HepG2 (cell line): ENCODE data around the gene SRC. TPM values are rescaled to one million over a fixed set of nuclear protein-coding genes. Genes with fewer than 3 reads are reported as not detected.

Source experiments
- ATF7 ChIP-seq, 2 experiments: fragments of 450-650 bp in 1 of 2; sonication (generic) in 1 of 2; formaldehyde crosslinking in 1 of 2; IDR thresholded peaks; 2 replicates each; pipeline versions ENCODE4 v1.4.0 to v1.6.1; 2016 to 2020; ENCODE audit warnings: antibody characterized with exemption in 1 of 2, mild to moderate bottlenecking in 1 of 2, missing genetic modification reagents in 1 of 2
- CHD2 ChIP-seq: IDR thresholded peaks from 2 replicates; pipeline ENCODE4 v1.6.1; 2011; ENCODE audit warnings: low read depth, low read length, improper control_type of control experiment
- FIP1L1 ChIP-seq: fragments of 200-400 bp; formaldehyde crosslinking; IDR thresholded peaks from 2 replicates; pipeline ENCODE4 v1.6.1; 2018; ENCODE audit warnings: low read depth, mild to moderate bottlenecking, low read length, moderate library complexity, borderline replicate concordance; ENCODE audit not compliant: insufficient read depth
- FOSL1 ChIP-seq: sonication (generic); formaldehyde crosslinking; IDR thresholded peaks from 2 replicates; pipeline ENCODE4 v1.9.0; 2021; ENCODE audit warnings: missing genetic modification reagents, borderline replicate concordance
- FOXC1 ChIP-seq: sonication (generic); formaldehyde crosslinking; IDR thresholded peaks from 2 replicates; pipeline ENCODE4 v1.8.0; 2022; ENCODE audit warnings: mild to moderate bottlenecking, missing genetic modification reagents, borderline replicate concordance
- HOXA3 ChIP-seq: sonication (generic); formaldehyde crosslinking; IDR thresholded peaks from 2 replicates; pipeline ENCODE4 v1.5.0; 2020; ENCODE audit warnings: missing genetic modification reagents
- IRF1 ChIP-seq: sonication (generic); formaldehyde crosslinking; IDR thresholded peaks from 2 replicates; pipeline ENCODE4 v1.4.0; 2020; ENCODE audit warnings: low read depth, mild to moderate bottlenecking, missing genetic modification reagents
- KDM4B ChIP-seq: sonication (generic); formaldehyde crosslinking; IDR thresholded peaks from 2 replicates; pipeline ENCODE4 v1.4.0; 2020; ENCODE audit warnings: missing genetic modification reagents
- MNT ChIP-seq: fragments of 450-650 bp; IDR thresholded peaks from 2 replicates; pipeline ENCODE4 v1.6.1; 2016
- MTF2 ChIP-seq: sonication (generic); formaldehyde crosslinking; IDR thresholded peaks from 2 replicates; pipeline ENCODE4 v1.5.0; 2020; ENCODE audit warnings: missing genetic modification reagents, borderline replicate concordance
- MXD1 ChIP-seq: sonication (generic); formaldehyde crosslinking; IDR thresholded peaks from 2 replicates; pipeline ENCODE4 v1.4.0; 2020; ENCODE audit warnings: mild to moderate bottlenecking, missing genetic modification reagents
- RAD21 ChIP-seq: fragments of 450-650 bp; formaldehyde crosslinking; IDR thresholded peaks from 2 replicates; pipeline ENCODE4 v1.5.0; 2020; ENCODE audit warnings: mild to moderate bottlenecking
- RBM39 ChIP-seq: fragments of 200-400 bp; formaldehyde crosslinking; IDR thresholded peaks from one replicate; pipeline ENCODE4 v1.6.1; 2018; ENCODE audit warnings: antibody characterized with exemption, mild to moderate bottlenecking, low read depth, low read length; ENCODE audit not compliant: poor library complexity, severe bottlenecking
- RELA ChIP-seq: sonication (generic); formaldehyde crosslinking; IDR thresholded peaks from 2 replicates; pipeline ENCODE4 v1.4.0; 2020; ENCODE audit warnings: missing genetic modification reagents
- RNF2 ChIP-seq: fragments of 450-650 bp; conservative IDR thresholded peaks from 2 replicates; pipeline ENCODE4 v1.6.1; 2016; ENCODE audit warnings: low read depth
- SP5 ChIP-seq: IDR thresholded peaks from 2 replicates; pipeline ENCODE4 v1.6.1; 2016; ENCODE audit warnings: low read depth, borderline replicate concordance
- SRY ChIP-seq: sonication (generic); formaldehyde crosslinking; IDR thresholded peaks from 2 replicates; pipeline ENCODE4 v1.8.0; 2022; ENCODE audit warnings: mild to moderate bottlenecking, missing genetic modification reagents
- TBX2 ChIP-seq: sonication (generic); formaldehyde crosslinking; IDR thresholded peaks from 2 replicates; pipeline ENCODE4 v1.5.0; 2020; ENCODE audit warnings: missing genetic modification reagents, mild to moderate bottlenecking, borderline replicate concordance
- TEAD3 ChIP-seq: optimal IDR thresholded peaks from 2 replicates; pipeline ENCODE3; 2016; ENCODE audit warnings: borderline replicate concordance
- ZBTB38 ChIP-seq: sonication (generic); formaldehyde crosslinking; IDR thresholded peaks from 2 replicates; pipeline ENCODE4 v1.5.1; 2020; ENCODE audit warnings: mild to moderate bottlenecking, missing genetic modification reagents
- ZFP62 ChIP-seq: sonication (generic); formaldehyde crosslinking; IDR thresholded peaks from 2 replicates; pipeline ENCODE4 v1.4.0; 2020; ENCODE audit warnings: missing genetic modification reagents
- ZMAT3 ChIP-seq: sonication (generic); formaldehyde crosslinking; conservative IDR thresholded peaks from 2 replicates; pipeline ENCODE4 v1.7.0; 2021; ENCODE audit warnings: missing genetic modification reagents
- ZMYM2 ChIP-seq: sonication (generic); formaldehyde crosslinking; IDR thresholded peaks from 2 replicates; pipeline ENCODE4 v1.8.0; 2022; ENCODE audit warnings: mild to moderate bottlenecking, missing genetic modification reagents
- ZNF256 ChIP-seq: sonication (generic); formaldehyde crosslinking; conservative IDR thresholded peaks from 2 replicates; pipeline ENCODE4 v1.4.0; 2020; ENCODE audit warnings: missing genetic modification reagents
- ZNF460 ChIP-seq: sonication (generic); formaldehyde crosslinking; IDR thresholded peaks from 2 replicates; pipeline ENCODE4 v1.5.1; 2020; ENCODE audit warnings: missing genetic modification reagents, mild to moderate bottlenecking, borderline replicate concordance
- ZNF496 ChIP-seq: sonication (generic); formaldehyde crosslinking; IDR thresholded peaks from 2 replicates; pipeline ENCODE4 v1.8.1; 2023; ENCODE audit warnings: mild to moderate bottlenecking, moderate library complexity, missing genetic modification reagents; ENCODE audit not compliant: insufficient replicate concordance
- ZNF674 ChIP-seq: sonication (generic); formaldehyde crosslinking; IDR thresholded peaks from 2 replicates; pipeline ENCODE4 v1.5.0; 2020; ENCODE audit warnings: low read depth, mild to moderate bottlenecking, missing genetic modification reagents
- ZNF678 ChIP-seq: sonication (generic); formaldehyde crosslinking; IDR thresholded peaks from 2 replicates; pipeline ENCODE4 v1.4.0; 2020; ENCODE audit warnings: mild to moderate bottlenecking, missing genetic modification reagents
- ZNF709 ChIP-seq: sonication (generic); formaldehyde crosslinking; IDR thresholded peaks from 2 replicates; pipeline ENCODE4 v1.5.0; 2020; ENCODE audit warnings: mild to moderate bottlenecking, missing genetic modification reagents
- ZNF850 ChIP-seq: sonication (generic); formaldehyde crosslinking; conservative IDR thresholded peaks from 2 replicates; pipeline ENCODE4 v1.9.0; 2021; ENCODE audit warnings: mild to moderate bottlenecking, missing genetic modification reagents
- polyA plus RNA-seq, 8 experiments: library from polyadenylated mRNA; depleted of rRNA in 3 of 8; stranded (reverse) in 7 of 8; unstranded in 1 of 8; fragments of >200 nt; fragmentation: Illumina TruSeq in 4 of 8; extraction: Trizol in 4 of 8; gene quantifications; 2 replicates each; pipeline versions ENCODE4 v1.2.1 to v1.2.3, GENCODE V29; 2011 to 2016; ENCODE audit warnings: low read depth in 4 of 8, missing spikeins in 1 of 8, mixed read lengths in 1 of 8; ENCODE audit not compliant: insufficient read depth in 1 of 8
- total RNA-seq, 5 experiments: library from RNA; depleted of rRNA; stranded (reverse); fragments of >200 nt; fragmentation: Illumina TruSeq; extraction: Trizol; gene quantifications; 2 replicates each; pipeline ENCODE4 v1.2.3, GENCODE V29; 2016; ENCODE audit warnings: low read depth in 1 of 5

Gene SRC
- total and polyA plus RNA-seq, 2 of the 13 experiments (the other 11 are each of a cell fraction or from before 2014, with no cell fraction given): 54.7 to 192 TPM

- TF ChIP-seq FIP1L1: no peak
- no peak for TF ChIP-seq SRY (CRISPR knock-in tag)
- TF ChIP-seq ZBTB38 (CRISPR knock-in tag): no peak
- TF ChIP-seq ZNF709 (CRISPR knock-in tag): no peak
- no peak for TF ChIP-seq FOSL1 (CRISPR knock-in tag)
- no peak for TF ChIP-seq ZNF496 (CRISPR knock-in tag)
- TF ChIP-seq ZMYM2 (CRISPR knock-in tag): peak; percentile 96
- TF ChIP-seq IRF1 (CRISPR knock-in tag): no peak
- peak; percentile 87 for TF ChIP-seq TBX2 (CRISPR knock-in tag)
- TF ChIP-seq RAD21 (CRISPR knock-in tag): no peak
- no peak for TF ChIP-seq ZFP62 (CRISPR knock-in tag)
- no peak for TF ChIP-seq ZNF678 (CRISPR knock-in tag)
- TF ChIP-seq CHD2: no peak
- no peak for TF ChIP-seq MXD1 (CRISPR knock-in tag)
- no peak for TF ChIP-seq ZNF256 (CRISPR knock-in tag)
- no peak for TF ChIP-seq MNT
- peak; percentile 53 for TF ChIP-seq TEAD3
- TF ChIP-seq MTF2 (CRISPR knock-in tag): no peak
- no peak for TF ChIP-seq ATF7 (IDR thresholded peaks at IDR 0.05)
- no peak for TF ChIP-seq ATF7 (CRISPR knock-in tag; IDR thresholded peaks at IDR 0.05)
- no peak for TF ChIP-seq KDM4B (CRISPR knock-in tag)
- TF ChIP-seq RNF2: no peak
- no peak for TF ChIP-seq ZNF674 (CRISPR knock-in tag)
- TF ChIP-seq RBM39: no peak
- TF ChIP-seq ZNF850: no peak
- no peak for TF ChIP-seq FOXC1
- peak; percentile 55; the same call in 1 of the 2 replicates for TF ChIP-seq SP5 (CRISPR knock-in tag)
- peak; percentile 82 for TF ChIP-seq HOXA3
- no peak; the same call in 1 of the 2 replicates for TF ChIP-seq ZNF460 (CRISPR knock-in tag)
- no peak for TF ChIP-seq ZMAT3 (CRISPR knock-in tag)
- TF ChIP-seq RELA (CRISPR knock-in tag): no peak
Observed at GRCh38 chr20:37337208-37337991, 8.5 kb upstream of the SRC start (continued).
